Smooth muscle cell of the umbilical artery (primary cell): ENCODE data around the gene RIPOR1. TPM values are rescaled to one million over a fixed set of nuclear protein-coding genes. Genes with fewer than 3 reads are reported as not detected.

Experiments used
- total RNA-seq: library from RNA; depleted of rRNA; stranded (reverse); fragments of >200 nt; gene quantifications from 2 replicates; pipeline ENCODE4 v1.2.3, GENCODE V29; 2014

Gene RIPOR1
- total RNA-seq, result 32.1 and 83.6 TPM in 2 replicates

GRCh38 chr16:67528222-67528869 is at the start of gene RIPOR1:
Gene RIPOR1, plus strand, starts transcription at chr16:67528829. Its CDS starts 9,618 bp downstream, at chr16:67538447.

GRCh38 chr16:67480833-67481560 is 47.6 kb upstream of the RIPOR1 start, which contains the start of gene ATP6V0D1:
Gene ATP6V0D1, minus strand, starts transcription at chr16:67481157. Its CDS starts 71 bp downstream, at chr16:67481086.

GRCh38 chr16:67483150-67483549 is 45.5 kb upstream of the RIPOR1 start, which contains the start of gene AGRP:
Gene AGRP, minus strand, starts transcription at chr16:67483547. Its CDS starts 149 bp downstream, at chr16:67483398.

GRCh38 chr16:67562526-67562917 is 33.9 kb downstream of the RIPOR1 start, which contains the start of gene CTCF:
Gene CTCF, plus strand, starts transcription at chr16:67562526. Its CDS starts 48,307 bp downstream, at chr16:67610833.

Other genes with a start within 250 kb of the RIPOR1 start
- 13.1 and 28.2 TPM in 2 replicates for gene PLEKHG4, start 249.3 kb upstream of the RIPOR1 start, total RNA-seq
- gene KCTD19, start 202.1 kb upstream of the RIPOR1 start, total RNA-seq, result not detected in 2 replicates
- not detected in 2 replicates for gene LRRC36, start 202.0 kb upstream of the RIPOR1 start, total RNA-seq
- gene TPPP3, start 135.3 kb upstream of the RIPOR1 start, total RNA-seq, result 0.46 and 0.59 TPM in 2 replicates
- gene ZDHHC1, start 112.4 kb upstream of the RIPOR1 start, total RNA-seq, result 5.6 and 6.4 TPM in 2 replicates
- gene HSD11B2, start 97.7 kb upstream of the RIPOR1 start, total RNA-seq, result 0.59 TPM in 1 of 2 replicates, not detected in the other
- 104 and 140 TPM in 2 replicates for gene ATP6V0D1, start 47.7 kb upstream of the RIPOR1 start, total RNA-seq
- gene AGRP, start 45.3 kb upstream of the RIPOR1 start, total RNA-seq, result not detected in 2 replicates
- 13.4 and 16.6 TPM in 2 replicates for gene CTCF, start 33.7 kb downstream of the RIPOR1 start, total RNA-seq
- gene CARMIL2, start 116.3 kb downstream of the RIPOR1 start, total RNA-seq, result under 0.01 and 0.37 TPM in 2 replicates
- 11.3 and 15.8 TPM in 2 replicates for gene ACD, start 131.4 kb downstream of the RIPOR1 start, total RNA-seq
- gene PARD6A, start 132.1 kb downstream of the RIPOR1 start, total RNA-seq, result 0.59 and 1.2 TPM in 2 replicates
- 12.4 and 14.0 TPM in 2 replicates for gene ENKD1, start 137.9 kb downstream of the RIPOR1 start, total RNA-seq
- gene C16orf86, start 138.0 kb downstream of the RIPOR1 start, total RNA-seq, result 2.2 and 5.6 TPM in 2 replicates
- 12.5 and 20.3 TPM in 2 replicates for gene GFOD2, start 190.5 kb downstream of the RIPOR1 start, total RNA-seq